PC-3 (cell line): ENCODE measurements around the gene ITIH5. TPM values are rescaled to one million over a fixed set of nuclear protein-coding genes. Genes with fewer than 3 reads are reported as not detected.

Source experiments
- ATAC-seq: fragments of 200-7000 bp; cut with Tn5 transposase; 2 replicates; pipeline ENCODE4 v1.9.1; 2020; ENCODE audit warnings: mild to moderate bottlenecking, moderate library complexity
- BruUV-seq: library from RNA; stranded (reverse); fragments of 400-500 nt; replicated peaks from 2 replicates; lab custom pipeline; 2021; lab: Mats Ljungman, UMichigan
- CTCF ChIA-PET: fragments of 300-600 bp; sonication (Branson Sonifier 250); formaldehyde crosslinking; loops from one replicate; lab custom pipeline; 2022; ENCODE audit warnings: antibody characterized with exemption; lab: Charles Lee
- POLR2A ChIA-PET: fragments of 300-600 bp; sonication (Branson Sonifier 250); formaldehyde crosslinking; loops from one replicate; lab custom pipeline; 2022; ENCODE audit warnings: antibody characterized with exemption; ENCODE audit not compliant: unreplicated experiment; lab: Charles Lee
- DNase-seq: peaks from one replicate; pipeline ENCODE4 v3.0.0-alpha.2; 2015
- H2AFZ ChIP-seq: fragments of 300-600 bp; sonication (generic); 2 replicates; pipeline ENCODE4 v1.6.0; 2016; ENCODE audit warnings: antibody characterized with exemption, low read length
- H3F3A ChIP-seq: fragments of 300-600 bp; sonication (generic); one replicate; pipeline ENCODE4 v1.6.0; 2017; ENCODE audit warnings: antibody characterized with exemption, low read length, control low read depth, mild to moderate bottlenecking; ENCODE audit not compliant: unreplicated experiment
- H3K27ac ChIP-seq: fragments of 300-600 bp; sonication (generic); 2 replicates; pipeline ENCODE4 v1.5.1; 2016; ENCODE audit warnings: mild to moderate bottlenecking, low read length
- H3K27me3 ChIP-seq: fragments of 300-600 bp; sonication (generic); 2 replicates; pipeline ENCODE4 v1.6.1; 2016; ENCODE audit warnings: low read length, mixed read lengths
- H3K36me3 ChIP-seq: fragments of 300-600 bp; sonication (generic); 2 replicates; pipeline ENCODE4 v1.6.1; 2016; ENCODE audit warnings: low read depth, mixed run types, low read length, mixed read lengths
- H3K4me1 ChIP-seq: fragments of 300-600 bp; sonication (generic); 2 replicates; pipeline ENCODE4 v1.5.1; 2016; ENCODE audit warnings: low read length; ENCODE audit not compliant: insufficient read depth
- H3K4me2 ChIP-seq: fragments of 300-600 bp; sonication (generic); 2 replicates; pipeline ENCODE4 v1.6.0; 2016; ENCODE audit warnings: low read length
- H3K4me3 ChIP-seq: fragments of 300-600 bp; sonication (generic); 2 replicates; pipeline ENCODE4 v1.5.1; 2016; ENCODE audit warnings: mild to moderate bottlenecking, low read length, mixed read lengths
- H3K79me2 ChIP-seq: fragments of 300-600 bp; sonication (generic); 2 replicates; pipeline ENCODE4 v1.6.1; 2017; ENCODE audit warnings: low read length, mixed read lengths
- H3K9ac ChIP-seq: fragments of 300-600 bp; sonication (generic); 2 replicates; pipeline ENCODE4 v1.6.0; 2016; ENCODE audit warnings: mild to moderate bottlenecking, low read length
- H3K9me2 ChIP-seq: fragments of 300-600 bp; sonication (generic); replicated peaks from 2 replicates; pipeline ENCODE4 v1.6.1; 2016; ENCODE audit warnings: mixed run types, low read length, mixed read lengths
- H3K9me3 ChIP-seq: fragments of 300-600 bp; sonication (generic); 2 replicates; pipeline ENCODE4 v1.6.1; 2016; ENCODE audit warnings: low read length, mixed read lengths
- H4K20me1 ChIP-seq: fragments of 300-600 bp; sonication (generic); 2 replicates; pipeline ENCODE4 v1.6.1; 2016; ENCODE audit warnings: low read length, mixed read lengths
- EZH2 ChIP-seq: fragments of 300-600 bp; sonication (generic); IDR thresholded peaks from one replicate; pipeline ENCODE4 v1.6.1; 2017; ENCODE audit warnings: antibody characterized with exemption, mild to moderate bottlenecking, low read length; ENCODE audit not compliant: unreplicated experiment
- EZH2phosphoT487 ChIP-seq: fragments of 300-600 bp; sonication (generic); IDR thresholded peaks from 2 replicates; pipeline ENCODE4 v1.6.1; 2018; ENCODE audit warnings: mild to moderate bottlenecking, antibody characterized with exemption, low read length, borderline replicate concordance
- intact Hi-C: fragments of 100-400 bp; cut with micrococcal nuclease; formaldehyde crosslinking; loops from 2 replicates; pipeline ENCODE4 v1.9.0; 2023
- total RNA-seq: library from RNA; depleted of rRNA; stranded (reverse); fragments of >200 nt; gene quantifications from 2 replicates; pipeline ENCODE4 v1.2.3, GENCODE V29; 2014
- TF ChIP-seq, protein P1 (sequence below): fragments of 300-600 bp; sonication (generic); conservative IDR thresholded peaks from 2 replicates; pipeline ENCODE4 v1.5.1; 2017; ENCODE audit warnings: antibody characterized with exemption, low read depth, mild to moderate bottlenecking, low read length

ITIH5 gene
- total RNA-seq, 1 experiment from 2014 or later, result not detected

DNA sequence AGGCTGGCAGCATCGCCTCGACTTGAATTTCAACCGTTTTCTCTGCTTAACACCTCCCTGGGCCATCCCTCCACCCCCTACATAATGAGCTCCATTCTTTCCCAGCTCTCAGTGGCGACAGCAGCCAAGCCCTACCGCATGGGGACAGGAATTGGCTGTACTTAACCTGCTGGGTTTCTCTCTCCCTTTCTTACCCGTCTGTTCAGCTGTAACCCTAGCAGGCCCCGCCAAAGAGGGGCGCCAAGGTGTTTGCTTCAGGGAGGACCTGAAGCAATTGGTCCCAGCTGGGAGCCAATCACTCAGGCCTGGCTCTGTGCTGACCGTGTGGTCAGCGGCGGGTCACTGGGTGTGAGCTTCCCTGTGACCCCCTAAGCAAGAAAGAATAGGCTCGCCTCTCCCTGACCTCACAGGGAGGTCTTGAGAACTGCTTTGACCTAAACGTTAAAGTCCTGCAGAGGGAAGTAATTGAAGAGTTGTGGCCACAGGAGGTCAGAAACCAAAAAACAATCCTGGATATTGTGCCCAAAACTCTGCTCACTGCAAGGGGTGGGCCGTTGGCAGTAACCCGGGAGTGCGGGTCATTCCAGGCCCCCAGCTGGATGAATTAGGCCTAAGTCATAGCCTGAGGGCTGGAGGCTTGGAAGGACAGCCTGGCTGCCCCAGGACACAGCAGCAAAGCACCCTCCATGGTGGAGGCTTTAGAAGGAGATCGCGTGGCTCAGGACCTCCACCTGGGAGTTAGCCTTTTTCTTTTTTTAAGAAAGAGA, 114.6 kb downstream of the ITIH5 start:
- POLR2A ChIA-PET, result no interaction called here
- H2AFZ ChIP-seq, result no peak overlapping the region
- peaks cover 16% of the 10 kb centered on the region; the same call in 1 of the 2 replicates for H3K27me3 ChIP-seq
- CTCF ChIA-PET, result no interaction called here
- H4K20me1 ChIP-seq, result no peaks in the 10 kb centered on the region
- no peak overlapping the region for H3K4me3 ChIP-seq
- H3F3A ChIP-seq, result no peaks in the 10 kb centered on the region
- H3K9me2 ChIP-seq, result no peaks in the 10 kb centered on the region
- H3K36me3 ChIP-seq, result no peaks in the 10 kb centered on the region
- TF ChIP-seq EZH2phosphoT487, result no peak
- TF ChIP-seq EZH2, result no peak
- TF ChIP-seq, protein P1, sequence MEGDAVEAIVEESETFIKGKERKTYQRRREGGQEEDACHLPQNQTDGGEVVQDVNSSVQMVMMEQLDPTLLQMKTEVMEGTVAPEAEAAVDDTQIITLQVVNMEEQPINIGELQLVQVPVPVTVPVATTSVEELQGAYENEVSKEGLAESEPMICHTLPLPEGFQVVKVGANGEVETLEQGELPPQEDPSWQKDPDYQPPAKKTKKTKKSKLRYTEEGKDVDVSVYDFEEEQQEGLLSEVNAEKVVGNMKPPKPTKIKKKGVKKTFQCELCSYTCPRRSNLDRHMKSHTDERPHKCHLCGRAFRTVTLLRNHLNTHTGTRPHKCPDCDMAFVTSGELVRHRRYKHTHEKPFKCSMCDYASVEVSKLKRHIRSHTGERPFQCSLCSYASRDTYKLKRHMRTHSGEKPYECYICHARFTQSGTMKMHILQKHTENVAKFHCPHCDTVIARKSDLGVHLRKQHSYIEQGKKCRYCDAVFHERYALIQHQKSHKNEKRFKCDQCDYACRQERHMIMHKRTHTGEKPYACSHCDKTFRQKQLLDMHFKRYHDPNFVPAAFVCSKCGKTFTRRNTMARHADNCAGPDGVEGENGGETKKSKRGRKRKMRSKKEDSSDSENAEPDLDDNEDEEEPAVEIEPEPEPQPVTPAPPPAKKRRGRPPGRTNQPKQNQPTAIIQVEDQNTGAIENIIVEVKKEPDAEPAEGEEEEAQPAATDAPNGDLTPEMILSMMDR, result no peak
- no peaks in the 10 kb centered on the region for H3K79me2 ChIP-seq
- H3K9me3 ChIP-seq, result no peaks in the 10 kb centered on the region
- H3K4me2 ChIP-seq, result no peak overlapping the region
- intact Hi-C loops, result no loop called here
- BruUV-seq, result no TSS peak
- no peak for DNase-seq
- no peak overlapping the region for H3K9ac ChIP-seq
- no peak overlapping the region for H3K27ac ChIP-seq
- no peak for ATAC-seq
- H3K4me1 ChIP-seq, result no peaks in the 10 kb centered on the region

DNA sequence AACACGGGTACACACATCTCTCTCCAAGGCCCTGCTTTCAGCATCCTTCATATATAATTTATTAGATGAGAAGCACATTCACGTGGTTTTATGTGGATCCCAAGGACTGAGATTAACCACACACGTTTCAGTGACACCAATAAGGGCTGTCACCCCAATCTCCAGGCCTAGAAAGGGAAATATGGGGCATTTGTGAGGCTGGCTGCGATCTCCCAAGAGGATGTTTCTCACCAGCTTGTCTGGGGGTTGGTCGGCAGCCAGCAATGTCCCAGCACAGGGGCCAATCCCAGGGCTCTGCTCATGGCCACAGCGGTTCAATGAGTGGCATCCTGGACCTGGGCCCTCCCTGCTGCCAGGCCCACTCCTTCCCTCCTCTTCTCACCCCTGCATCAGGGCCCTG, 115.5 kb downstream of the ITIH5 start:
- H3K79me2 ChIP-seq, result no peaks in the 10 kb centered on the region
- ChIA-PET CTCF (no interaction called here), POLR2A (no interaction called here)
- intact Hi-C loops, result no loop called here
- H3K9ac ChIP-seq, result no peak overlapping the region
- TF ChIP-seq EZH2 (no peak), EZH2phosphoT487 (no peak)
- TF ChIP-seq, protein P1, result no peak
- no peaks in the 10 kb centered on the region for H3K36me3 ChIP-seq
- no peak overlapping the region for H3K27ac ChIP-seq
- H2AFZ ChIP-seq, result no peak overlapping the region
- H4K20me1 ChIP-seq, result no peaks in the 10 kb centered on the region
- H3K4me1 ChIP-seq, result no peaks in the 10 kb centered on the region
- no peaks in the 10 kb centered on the region for H3K9me3 ChIP-seq
- H3K9me2 ChIP-seq, result no peaks in the 10 kb centered on the region
- H3K27me3 ChIP-seq, result peaks cover 16% of the 10 kb centered on the region; the same call in 1 of the 2 replicates
- H3K4me3 ChIP-seq, result no peak overlapping the region
- ATAC-seq (no peak), DNase-seq (no peak)
- BruUV-seq, result no TSS peak
- no peaks in the 10 kb centered on the region for H3F3A ChIP-seq
- H3K4me2 ChIP-seq, result no peak overlapping the region

DNA sequence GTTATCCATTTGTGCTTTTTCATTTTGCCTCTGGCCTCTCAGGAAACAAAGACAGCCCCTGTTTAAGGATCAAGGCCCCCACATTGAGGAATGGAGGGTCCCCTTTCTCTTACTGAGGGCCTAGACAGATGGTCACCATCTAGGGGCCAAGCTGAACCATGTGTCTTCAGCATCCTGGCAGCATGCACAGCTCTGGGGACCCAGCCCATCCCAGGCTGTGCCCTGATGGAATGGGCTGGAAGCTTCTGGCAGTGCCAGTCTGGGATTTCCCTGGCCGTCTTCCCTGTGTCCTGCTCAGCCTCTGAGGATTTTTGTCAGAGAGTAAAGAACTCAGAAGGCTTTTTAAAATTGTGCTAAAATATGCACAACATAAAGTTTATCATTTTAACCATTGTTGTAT, 116.8 kb downstream of the ITIH5 start:
- Histone ChIP-seq H3K9ac (no peak overlapping the region), H3K9me3 (no peaks in the 10 kb centered on the region), H3F3A (no peaks in the 10 kb centered on the region), H2AFZ (no peak overlapping the region), H3K36me3 (no peaks in the 10 kb centered on the region), H3K27me3 (peaks cover 13% of the 10 kb centered on the region; the same call in 1 of the 2 replicates), H3K9me2 (no peaks in the 10 kb centered on the region), H3K4me2 (no peak overlapping the region), H3K4me1 (no peaks in the 10 kb centered on the region), H3K79me2 (no peaks in the 10 kb centered on the region), H3K4me3 (no peak overlapping the region), H4K20me1 (no peaks in the 10 kb centered on the region), H3K27ac (no peak overlapping the region)
- intact Hi-C loops, result no loop called here
- CTCF ChIA-PET, result no interaction called here
- POLR2A ChIA-PET, result no interaction called here
- BruUV-seq, result no TSS peak
- no peak for TF ChIP-seq EZH2
- no peak for TF ChIP-seq EZH2phosphoT487
- TF ChIP-seq, protein P1, result no peak
- ATAC-seq (no peak), DNase-seq (no peak)
